Uterus (tissue), 4 donors: ENCODE measurements around the gene ARPC5L. TPM values are rescaled to one million over a fixed set of nuclear protein-coding genes. Genes with fewer than 3 reads are reported as not detected.
A peak's percentile ranks its signal among the peaks of the same experiment; 100 is the strongest.

Experiments used
- DNase-seq, 2 donors: peaks; one replicate each; pipeline ENCODE4 v3.0.0-alpha.2; 2019 to 2020
- H3K27ac ChIP-seq, 2 donors: fragments of 200-600 bp; sonication (generic); 1 replicate in 1 of 2; 2 replicates in 1 of 2; pipeline ENCODE4 v1.5.1; 2016 to 2018
- H3K27me3 ChIP-seq, 2 donors: fragments of 200-600 bp; sonication (generic); one replicate each; pipeline ENCODE4 v1.5.1; 2018 to 2019; ENCODE audit warnings: control low read depth in 1 of 2
- H3K36me3 ChIP-seq, 2 donors: fragments of 200-600 bp; sonication (generic); one replicate each; pipeline ENCODE4 v1.5.1; 2019; ENCODE audit warnings: control low read depth in 1 of 2
- H3K4me1 ChIP-seq, 2 donors: fragments of 200-600 bp; sonication (generic); one replicate each; pipeline ENCODE4 v1.5.1; 2018 to 2019; ENCODE audit warnings: control low read depth in 1 of 2
- H3K4me3 ChIP-seq, 2 donors: fragments of 200-600 bp; sonication (generic); 1 replicate in 1 of 2; 2 replicates in 1 of 2; pipeline ENCODE4 v1.5.1; 2018 to 2019; ENCODE audit warnings: mild to moderate bottlenecking in 1 of 2
- H3K9me3 ChIP-seq, 2 donors: fragments of 200-600 bp; sonication (generic); one replicate each; pipeline ENCODE4 v1.5.1; 2019; ENCODE audit warnings: control low read depth in 1 of 2
- CTCF ChIP-seq, 4 experiments: fragments of 200-600 bp in 2 of 4; fragments of 450-650 bp in 2 of 4; sonication (generic) in 2 of 4; IDR thresholded peaks; one replicate each; pipeline ENCODE4 v1.5.1; 2016 to 2019; ENCODE audit warnings: antibody characterized with exemption in 4 of 4, mild to moderate bottlenecking in 2 of 4, moderate library complexity in 1 of 4
- POLR2A ChIP-seq, 2 donors: fragments of 450-650 bp; IDR thresholded peaks; one replicate each; pipeline ENCODE4 v1.6.1; 2016; ENCODE audit warnings: antibody characterized with exemption in 2 of 2, mild to moderate bottlenecking in 1 of 2, moderate library complexity in 1 of 2
- intact Hi-C: fragments of 100-400 bp; cut with DNase I; formaldehyde crosslinking; loops from one replicate; pipeline ENCODE4 v1.15.1; 2023; ENCODE audit warnings: low total_unique reads
- total RNA-seq, 4 donors: library from RNA; depleted of rRNA in 3 of 4; stranded (reverse); fragments of >200 nt in 3 of 4; gene quantifications; one replicate each; pipeline versions ENCODE4 v1.1.0 to v1.2.4, GENCODE V29; 2014 to 2023
- donor health status: DM: yes; HTN: yes; CAD: no.

ARPC5L gene
- total RNA-seq = 10 to 100 TPM in 1 of 4 donors, 1 to 10 TPM in 3; 1.0 to 18.3 (median 5.6) TPM

- H3K9me3 ChIP-seq = no peaks in the 10 kb centered on the region
- H3K27me3 ChIP-seq = no peaks in the 10 kb centered on the region
- peak in 3 of 4 experiments; percentile 8 to 19 (median 15) for TF ChIP-seq CTCF (IDR thresholded peaks at IDR 0.05)
- TF ChIP-seq POLR2A (IDR thresholded peaks at IDR 0.05) = peak; percentile 75 to 95
- H3K36me3 ChIP-seq = no peaks in the 10 kb centered on the region
- intact Hi-C loops = no loop called here
- H3K4me3 ChIP-seq = peak within 1 kb of the TSS; percentile 70 to 72
- DNase-seq = peak; percentile 92 to 93
- peak within 1 kb of the TSS; percentile 80 to 87 for H3K27ac ChIP-seq
- no peaks in the 10 kb centered on the region for H3K4me1 ChIP-seq
Measured at GRCh38 chr9:124861342-124862229, at the start of gene ARPC5L, which contains the start of gene RPL35. TSS of gene ARPC5L (plus strand) at chr9:124862130. CDS start at chr9:124869291, 7,161 bp downstream. TSS of gene RPL35 (minus strand) at chr9:124861957. CDS start at chr9:124861912, 45 bp downstream.

GRCh38 chr9:124812441-124812876 lies 49.5 kb upstream of the ARPC5L start:
- no peaks in the 10 kb centered on the region for H3K27me3 ChIP-seq
- no peak overlapping the region for H3K4me3 ChIP-seq
- H3K27ac ChIP-seq = peak overlapping the region; percentile 84 to 89
- no peaks in the 10 kb centered on the region for H3K9me3 ChIP-seq
- DNase-seq = peak; percentile 89 to 95
- peaks cover 0 to 10% of the 10 kb centered on the region in 2 donors for H3K4me1 ChIP-seq
- intact Hi-C loops = no loop called here
- H3K36me3 ChIP-seq = no peaks in the 10 kb centered on the region
- no peak for TF ChIP-seq POLR2A (IDR thresholded peaks at IDR 0.05)
- no peak for TF ChIP-seq CTCF (IDR thresholded peaks at IDR 0.05)

GRCh38 chr9:124813041-124813440 lies 48.9 kb upstream of the ARPC5L start:
- intact Hi-C loops = no loop called here

GRCh38 chr9:124813501-124814163 lies 48.3 kb upstream of the ARPC5L start:
- no peak for DNase-seq
- Histone ChIP-seq H3K4me3 (no peak overlapping the region), H3K36me3 (no peaks in the 10 kb centered on the region), H3K27ac (peak overlapping the region; percentile 84 to 89), H3K27me3 (no peaks in the 10 kb centered on the region), H3K4me1 (peaks cover 0 to 10% of the 10 kb centered on the region in 2 donors), H3K9me3 (no peaks in the 10 kb centered on the region)
- intact Hi-C loops = no loop called here
- TF ChIP-seq CTCF (IDR thresholded peaks at IDR 0.05) = no peak

More at GRCh38 chr9:124813041-124813440, 48.9 kb upstream of the ARPC5L start:
- Histone ChIP-seq H3K27me3 (no peaks in the 10 kb centered on the region), H3K27ac (peak overlapping the region; percentile 84 to 89), H3K9me3 (no peaks in the 10 kb centered on the region), H3K4me3 (no peak overlapping the region), H3K36me3 (no peaks in the 10 kb centered on the region), H3K4me1 (peaks cover 0 to 10% of the 10 kb centered on the region in 2 donors)
- DNase-seq = no peak
- TF ChIP-seq POLR2A (IDR thresholded peaks at IDR 0.05) = no peak
- no peak for TF ChIP-seq CTCF (IDR thresholded peaks at IDR 0.05)
